Activated CD4-positive, alpha-beta T cell treated with anti-CD3 and anti-CD28 coated beads, Interleukin-2, amount 10 ng/mL, durations not matched to agents 24 days and 14 days (primary cell): ENCODE measurements around the gene RPS6KC1. TPM values are rescaled to one million over a fixed set of nuclear protein-coding genes. Genes with fewer than 3 reads are reported as not detected.
A peak's percentile ranks its signal among the peaks of the same experiment; 100 is the strongest.
"Not testable (repeated sequence)": the region's sequence is repeated elsewhere in the genome, so short reads cannot be mapped to it uniquely, and the experiment has no call there.

Experiments used
- DNase-seq: peaks from one replicate; pipeline ENCODE4 v3.0.0; 2022
- H3K27ac Mint-ChIP-seq: one replicate; pipeline ENCODE4 v1.8.0; 2022; ENCODE audit warnings: mild to moderate bottlenecking, mixed read lengths
- H3K27me3 Mint-ChIP-seq: one replicate; pipeline ENCODE4 v1.8.0; 2022; ENCODE audit warnings: mixed read lengths
- H3K36me3 Mint-ChIP-seq: one replicate; pipeline ENCODE4 v1.8.0; 2022; ENCODE audit warnings: low read depth, mild to moderate bottlenecking, mixed read lengths
- H3K4me1 Mint-ChIP-seq: one replicate; pipeline ENCODE4 v1.8.0; 2021; ENCODE audit warnings: mixed read lengths
- H3K4me3 Mint-ChIP-seq: one replicate; pipeline ENCODE4 v1.8.0; 2022; ENCODE audit warnings: mild to moderate bottlenecking, moderate library complexity, mixed read lengths
- H3K9me3 Mint-ChIP-seq: one replicate; pipeline ENCODE4 v1.8.0; 2021; ENCODE audit warnings: mixed read lengths
- intact Hi-C: fragments of 100-400 bp; cut with micrococcal nuclease; formaldehyde crosslinking; loops from one replicate; pipeline ENCODE4 v1.15.1; 2023
- total RNA-seq: library from RNA; stranded (reverse); gene quantifications from 2 replicates; pipeline ENCODE4 v1.2.3, GENCODE V29; 2022

The RPS6KC1 gene
- total RNA-seq, 1 donor from 2014 or later, result 7.5 TPM

DNA sequence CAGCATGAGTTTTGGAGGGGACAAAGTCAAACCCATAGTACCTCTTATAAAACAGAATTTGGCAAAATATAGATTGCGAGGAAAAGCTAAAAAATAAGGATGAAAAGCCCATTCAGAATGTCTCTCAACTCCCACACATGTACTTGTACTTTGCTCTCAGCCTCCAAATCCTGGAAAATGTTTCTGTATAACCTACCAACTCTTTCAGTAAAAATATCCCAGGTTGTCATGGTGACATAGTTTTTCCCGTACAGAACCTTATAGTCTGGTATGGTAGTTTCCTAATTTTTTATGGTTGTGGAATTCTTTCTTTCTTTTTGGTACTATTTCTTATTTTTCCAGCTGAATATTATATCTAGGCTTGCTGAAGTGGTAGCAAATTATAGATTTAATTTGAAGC is 15.5 kb upstream of the RPS6KC1 start:
- no peak overlapping the region for H3K27ac Mint-ChIP-seq
- H3K27me3 Mint-ChIP-seq, result peaks cover 39% of the 10 kb centered on the region
- no peaks in the 10 kb centered on the region for H3K36me3 Mint-ChIP-seq
- no peaks in the 10 kb centered on the region for H3K9me3 Mint-ChIP-seq
- DNase-seq, result no peak
- intact Hi-C loops, result no loop called here
- H3K4me1 Mint-ChIP-seq, result no peaks in the 10 kb centered on the region
- H3K4me3 Mint-ChIP-seq, result no peak overlapping the region

DNA sequence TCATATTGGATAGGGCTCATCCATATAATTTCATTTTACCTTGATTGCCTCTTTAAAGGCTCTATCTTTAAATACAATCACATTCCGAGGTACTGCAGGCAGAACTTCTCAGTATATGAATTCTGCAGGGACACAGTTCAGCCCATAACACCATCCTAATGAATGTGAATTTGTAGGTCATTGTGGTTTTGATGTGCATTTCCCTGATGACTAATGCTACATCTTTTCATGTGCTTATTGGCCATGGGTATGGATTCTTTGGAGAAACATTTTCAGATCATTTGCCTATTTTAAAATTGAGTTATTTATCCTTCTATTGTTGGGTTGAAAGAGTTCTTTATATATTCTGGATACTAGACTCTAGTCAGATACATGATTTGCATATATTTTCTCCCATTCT is 9.6 kb upstream of the RPS6KC1 start:
- Mint-ChIP-seq H3K27ac (no peak overlapping the region), H3K27me3 (peaks cover 20% of the 10 kb centered on the region), H3K4me3 (no peak overlapping the region), H3K4me1 (peaks cover 8% of the 10 kb centered on the region), H3K36me3 (no peaks in the 10 kb centered on the region), H3K9me3 (no peaks in the 10 kb centered on the region)
- DNase-seq, result no peak
- intact Hi-C loops, result no loop called here

DNA sequence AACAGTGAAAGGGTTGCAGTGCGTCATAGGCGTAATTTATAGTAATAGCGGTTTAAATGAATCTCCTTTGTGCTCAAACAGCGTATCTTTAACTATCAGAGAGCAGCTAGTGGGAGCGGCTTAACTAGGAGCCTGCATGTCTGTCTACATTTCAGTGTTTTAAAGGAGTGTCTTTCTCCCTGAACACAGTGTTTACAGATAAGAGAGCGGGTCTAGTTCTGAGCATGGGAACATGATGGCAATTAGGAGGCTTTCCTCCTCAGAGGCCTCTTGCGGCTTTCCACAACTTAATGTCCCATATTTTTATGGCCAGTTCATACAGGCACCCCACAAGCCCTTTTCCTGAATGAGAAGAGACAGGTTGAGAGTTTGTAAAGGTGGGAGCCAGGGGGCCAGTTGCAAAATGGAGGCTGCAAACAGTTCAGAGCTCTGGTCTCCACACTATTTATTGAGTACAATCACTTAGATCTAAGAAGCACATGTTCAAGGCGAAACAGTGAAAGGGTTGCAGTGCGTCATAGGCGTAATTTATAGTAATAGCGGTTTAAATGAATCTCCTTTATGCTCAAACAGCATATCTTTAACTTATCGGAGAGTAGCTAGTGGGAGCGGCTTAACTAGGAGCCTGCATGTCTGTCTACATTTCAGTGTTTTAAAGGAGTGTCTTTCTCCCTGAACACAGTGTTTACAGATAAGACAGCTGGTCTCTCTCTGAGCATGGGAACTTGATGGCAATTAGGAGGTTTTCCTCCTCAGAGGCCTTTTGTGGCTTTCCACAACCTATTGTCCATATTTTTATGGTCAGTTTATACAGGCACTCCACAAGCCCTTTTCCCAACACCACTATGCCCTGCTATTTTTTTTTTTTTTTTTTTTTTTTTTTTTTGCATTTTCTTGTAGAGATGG is 5.5 kb upstream of the RPS6KC1 start:
- H3K9me3 Mint-ChIP-seq, intact Hi-C loops, DNase-seq, H3K4me3 Mint-ChIP-seq, H3K36me3 Mint-ChIP-seq, H3K27ac Mint-ChIP-seq: not testable (repeated sequence)
- Mint-ChIP-seq H3K27me3 (peaks cover 26% of the 10 kb centered on the region), H3K4me1 (peaks cover 13% of the 10 kb centered on the region)

DNA sequence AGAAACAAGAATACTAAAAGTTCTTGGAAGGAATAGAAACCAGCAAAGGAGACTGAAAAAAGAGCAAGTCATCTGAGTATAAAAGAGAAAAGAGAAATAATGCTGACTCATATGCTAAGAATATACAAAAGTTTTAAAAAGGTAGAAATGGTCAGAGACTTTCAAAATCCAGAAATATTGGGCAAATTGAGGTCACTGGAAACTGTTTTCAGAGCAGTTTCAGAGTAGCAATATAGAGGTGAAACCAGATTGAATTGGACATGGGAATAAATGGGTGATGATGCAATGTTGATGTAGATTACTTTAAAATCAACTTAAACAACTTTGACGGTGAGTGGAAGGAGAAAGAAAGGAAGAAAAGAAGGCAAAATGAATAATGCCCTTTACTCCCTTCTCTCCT is 1.8 kb upstream of the RPS6KC1 start:
- Mint-ChIP-seq H3K4me3 (no peak overlapping the region), H3K27me3 (peaks cover 13% of the 10 kb centered on the region), H3K9me3 (peaks cover 11% of the 10 kb centered on the region), H3K36me3 (peaks cover 14% of the 10 kb centered on the region), H3K4me1 (peaks cover 23% of the 10 kb centered on the region), H3K27ac (no peak overlapping the region)
- no peak for DNase-seq
- intact Hi-C loops, result no loop called here

DNA sequence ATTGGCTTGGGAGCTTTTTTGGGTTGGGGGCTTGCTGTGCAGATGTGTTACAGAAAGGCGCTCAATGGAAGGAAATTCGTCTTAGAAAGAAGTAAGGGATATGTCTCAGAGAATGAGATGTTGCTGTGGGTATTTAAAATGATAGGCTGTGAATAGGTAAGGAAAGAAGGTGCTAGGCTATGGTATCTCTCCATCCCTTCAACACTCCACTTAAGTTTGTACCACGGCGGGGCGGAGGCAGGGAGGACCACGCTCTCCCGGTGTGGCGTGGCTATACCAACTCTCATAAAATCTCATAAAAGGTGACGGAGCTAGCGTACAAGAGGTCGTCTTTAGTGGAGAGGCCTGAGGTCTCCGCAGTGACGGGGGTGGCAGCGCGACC is 305 bp upstream of the RPS6KC1 start:
- peaks cover 11% of the 10 kb centered on the region for H3K9me3 Mint-ChIP-seq
- H3K27ac Mint-ChIP-seq, result peak overlapping the region; percentile 92
- H3K4me3 Mint-ChIP-seq, result peak overlapping the region; percentile 99
- intact Hi-C loops, result loop anchor here (1.0 to 5.0 kb wide), 6 partner anchors 20 to 483 kb away; partner anchors contain the start of genes ANGEL2, FLVCR1, NSL1 and TATDN3
- H3K27me3 Mint-ChIP-seq, result peaks cover 11% of the 10 kb centered on the region
- DNase-seq, result no peak
- peaks cover 17% of the 10 kb centered on the region for H3K36me3 Mint-ChIP-seq
- H3K4me1 Mint-ChIP-seq, result peaks cover 26% of the 10 kb centered on the region

DNA sequence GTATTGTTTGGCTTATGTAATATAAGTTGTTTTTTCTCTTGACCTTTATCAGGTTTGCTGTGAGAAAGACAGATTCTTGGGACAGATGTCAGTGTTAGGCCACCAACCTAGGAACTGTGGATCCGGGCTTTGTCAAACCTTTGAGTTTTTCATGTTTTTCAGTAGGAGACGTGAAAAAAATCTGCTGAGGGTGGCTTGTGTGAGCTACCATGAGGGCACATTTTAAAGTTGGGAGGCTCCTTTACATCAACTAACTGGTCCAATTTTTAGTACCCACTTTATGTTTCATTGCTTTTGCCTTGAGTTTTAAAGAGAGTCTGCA is 801 bp downstream of the RPS6KC1 start:
- H3K4me3 Mint-ChIP-seq, result peak overlapping the region; percentile 99
- H3K9me3 Mint-ChIP-seq, result peaks cover 11% of the 10 kb centered on the region
- DNase-seq, result no peak
- peaks cover 17% of the 10 kb centered on the region for H3K36me3 Mint-ChIP-seq
- H3K27ac Mint-ChIP-seq, result peak overlapping the region; percentile 92
- H3K4me1 Mint-ChIP-seq, result peaks cover 26% of the 10 kb centered on the region
- intact Hi-C loops, result loop anchor here (1.0 to 5.0 kb wide), 6 partner anchors 19 to 485 kb away; partner anchors contain the start of genes ANGEL2, FLVCR1, NSL1 and TATDN3
- peaks cover 11% of the 10 kb centered on the region for H3K27me3 Mint-ChIP-seq

DNA sequence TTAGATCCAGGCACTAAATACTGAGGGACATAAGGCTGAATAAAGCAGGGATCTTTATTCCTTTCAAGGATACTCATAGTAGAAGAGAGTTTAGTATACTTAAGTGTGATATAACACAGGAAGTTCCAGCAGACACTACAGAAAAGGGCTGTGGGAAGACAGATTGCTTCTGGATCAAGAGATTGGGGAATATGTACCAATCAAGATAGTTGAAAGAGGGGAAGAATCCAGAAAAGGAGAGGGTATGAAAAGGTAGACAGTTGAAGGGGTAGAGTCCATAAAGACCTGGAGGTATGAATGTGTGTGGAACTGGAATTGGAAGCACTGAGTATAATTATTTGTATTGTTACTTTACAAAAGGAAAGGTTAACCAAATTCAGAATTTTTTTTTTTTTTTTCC is 2.4 kb downstream of the RPS6KC1 start:
- Mint-ChIP-seq H3K36me3 (peaks cover 18% of the 10 kb centered on the region), H3K27ac (no peak overlapping the region), H3K4me1 (peaks cover 26% of the 10 kb centered on the region), H3K4me3 (no peak overlapping the region), H3K9me3 (peaks cover 11% of the 10 kb centered on the region), H3K27me3 (peaks cover 5% of the 10 kb centered on the region)
- intact Hi-C loops, result loop anchor here (5.0 kb wide), 1 partner anchor 39 kb away; no protein-coding TSS in a partner anchor
- no peak for DNase-seq

DNA sequence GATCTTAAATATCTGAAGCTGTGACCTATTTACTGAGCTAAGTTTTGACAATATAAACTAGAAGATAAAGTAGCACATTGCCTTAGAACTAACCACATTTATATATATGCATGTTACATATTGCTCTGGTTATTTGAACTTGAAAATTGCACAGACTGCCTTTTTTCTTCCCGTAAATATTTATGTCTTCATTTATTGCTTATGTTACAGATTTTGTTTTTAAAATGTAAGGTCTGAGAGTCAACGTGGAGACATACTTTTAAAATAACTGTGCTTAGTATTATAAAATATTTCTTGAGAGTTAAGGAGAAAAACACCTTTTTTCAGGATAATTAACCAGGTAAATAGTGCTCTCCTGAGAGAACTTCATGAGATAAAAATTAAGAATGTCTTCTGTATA is 3.1 kb downstream of the RPS6KC1 start:
- intact Hi-C loops, result loop anchor here (5.0 kb wide), 1 partner anchor 38 kb away; no protein-coding TSS in a partner anchor
- H3K36me3 Mint-ChIP-seq, result peaks cover 18% of the 10 kb centered on the region
- H3K9me3 Mint-ChIP-seq, result peaks cover 11% of the 10 kb centered on the region
- H3K4me3 Mint-ChIP-seq, result no peak overlapping the region
- no peak overlapping the region for H3K27ac Mint-ChIP-seq
- DNase-seq, result no peak
- no peaks in the 10 kb centered on the region for H3K27me3 Mint-ChIP-seq
- peaks cover 26% of the 10 kb centered on the region for H3K4me1 Mint-ChIP-seq

DNA sequence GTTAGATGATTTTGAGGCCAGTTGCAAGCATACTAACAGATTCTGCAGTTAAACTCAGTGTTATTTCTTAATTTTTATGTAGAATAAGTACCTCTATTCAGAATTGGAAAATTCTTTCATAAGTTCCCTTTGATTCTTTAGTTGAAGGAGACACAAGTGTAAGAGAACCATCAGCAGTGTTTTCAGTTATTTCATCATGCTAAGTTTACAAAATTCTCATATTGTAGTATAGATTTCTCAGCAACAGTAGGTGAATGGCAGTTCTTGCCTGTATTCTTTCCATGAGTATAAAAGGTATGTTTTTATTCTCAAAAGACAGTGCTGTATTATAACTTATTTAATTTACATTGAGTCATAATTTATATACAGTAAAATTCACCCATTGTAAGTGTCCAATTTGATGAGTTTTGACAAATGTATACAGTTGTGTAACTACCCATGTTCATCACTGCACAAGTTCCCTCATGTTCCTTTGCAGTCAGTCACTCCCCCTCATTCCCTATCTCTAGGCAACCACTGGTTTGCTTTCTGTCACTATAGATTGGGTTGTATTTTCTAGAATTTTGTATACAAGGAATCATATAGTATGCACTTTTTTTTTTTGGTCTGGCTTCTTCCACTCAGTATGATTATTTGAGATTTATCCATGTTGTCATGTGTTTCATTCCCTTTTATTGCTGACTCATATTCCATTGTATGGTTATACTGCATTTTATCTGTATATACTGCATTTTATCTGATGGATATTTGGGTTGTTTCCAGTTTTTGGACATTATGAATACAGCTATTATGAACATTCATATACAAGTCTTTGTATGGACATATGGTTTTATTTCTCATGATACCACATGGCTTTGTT is 3.9 kb downstream of the RPS6KC1 start:
- peaks cover 10% of the 10 kb centered on the region for H3K9me3 Mint-ChIP-seq
- intact Hi-C loops, result loop anchor here (5.0 kb wide), 1 partner anchor 37 kb away; no protein-coding TSS in a partner anchor
- H3K4me3 Mint-ChIP-seq, result no peak overlapping the region
- peaks cover 26% of the 10 kb centered on the region for H3K4me1 Mint-ChIP-seq
- no peak for DNase-seq
- H3K36me3 Mint-ChIP-seq, result peaks cover 20% of the 10 kb centered on the region
- no peak overlapping the region for H3K27ac Mint-ChIP-seq
- no peaks in the 10 kb centered on the region for H3K27me3 Mint-ChIP-seq

DNA sequence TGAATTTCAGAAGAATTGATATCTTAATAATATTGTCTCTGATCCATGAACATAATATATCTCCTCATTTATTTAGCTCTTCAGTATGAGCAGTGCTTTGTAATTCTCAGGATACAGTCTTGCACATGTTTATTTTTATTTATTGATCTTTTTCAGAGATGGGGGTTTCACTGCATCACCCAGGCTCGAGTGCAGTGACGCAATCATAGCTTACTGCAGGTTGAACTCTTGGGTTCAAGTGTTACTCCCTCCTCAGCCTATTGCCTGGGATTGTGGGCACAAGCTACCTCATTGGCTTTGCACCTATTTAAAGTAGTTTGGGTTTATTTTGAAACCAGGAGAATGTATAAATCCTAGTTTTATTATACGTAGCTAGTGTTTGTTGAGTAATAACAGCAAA is 4.7 kb downstream of the RPS6KC1 start:
- intact Hi-C loops, result no loop called here
- Mint-ChIP-seq H3K27me3 (no peaks in the 10 kb centered on the region), H3K27ac (no peak overlapping the region), H3K4me3 (no peak overlapping the region), H3K4me1 (peaks cover 19% of the 10 kb centered on the region), H3K9me3 (peaks cover 2% of the 10 kb centered on the region), H3K36me3 (peaks cover 14% of the 10 kb centered on the region)
- no peak for DNase-seq

DNA sequence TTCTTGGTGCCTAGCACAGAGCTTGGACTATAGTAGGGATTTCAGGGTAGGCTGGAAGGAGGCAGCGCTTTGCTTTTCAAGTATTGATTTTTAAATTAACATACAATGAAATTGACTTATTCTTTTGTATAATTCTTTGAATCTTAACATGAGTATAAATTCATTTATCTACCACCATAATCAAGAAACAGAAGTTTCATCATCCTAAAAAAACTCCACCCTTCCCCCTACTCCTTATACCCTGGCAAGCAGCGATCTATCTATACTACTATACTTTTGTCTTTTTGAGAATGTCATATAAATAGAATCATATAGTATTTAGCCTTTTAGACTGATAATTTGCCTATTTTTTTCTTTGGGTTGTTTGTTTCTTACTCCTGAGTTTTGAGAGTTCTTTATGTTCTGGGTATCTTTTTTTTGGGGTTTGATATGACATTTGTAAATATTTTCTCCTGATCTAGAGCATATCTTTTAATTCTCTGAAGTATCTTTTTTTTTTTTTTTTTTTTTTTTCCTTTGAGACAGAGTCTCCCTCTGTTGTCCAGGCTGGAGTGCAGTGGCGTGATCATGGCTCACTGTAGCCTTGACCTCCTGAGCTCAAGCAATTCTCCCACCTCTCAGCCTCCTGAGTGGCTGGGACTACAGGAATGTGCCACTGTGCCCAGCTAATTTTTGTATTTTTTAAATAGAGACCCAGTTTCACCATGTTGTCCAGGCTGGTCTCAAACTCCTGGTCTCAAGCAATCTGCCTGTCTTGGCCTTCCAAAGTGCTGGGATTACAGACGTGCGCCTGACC is 6.4 kb downstream of the RPS6KC1 start:
- H3K9me3 Mint-ChIP-seq, result no peaks in the 10 kb centered on the region
- peaks cover 13% of the 10 kb centered on the region for H3K36me3 Mint-ChIP-seq
- no peak overlapping the region for H3K4me3 Mint-ChIP-seq
- intact Hi-C loops, result no loop called here
- H3K4me1 Mint-ChIP-seq, result peaks cover 11% of the 10 kb centered on the region
- no peak overlapping the region for H3K27ac Mint-ChIP-seq
- no peak for DNase-seq
- H3K27me3 Mint-ChIP-seq, result no peaks in the 10 kb centered on the region

DNA sequence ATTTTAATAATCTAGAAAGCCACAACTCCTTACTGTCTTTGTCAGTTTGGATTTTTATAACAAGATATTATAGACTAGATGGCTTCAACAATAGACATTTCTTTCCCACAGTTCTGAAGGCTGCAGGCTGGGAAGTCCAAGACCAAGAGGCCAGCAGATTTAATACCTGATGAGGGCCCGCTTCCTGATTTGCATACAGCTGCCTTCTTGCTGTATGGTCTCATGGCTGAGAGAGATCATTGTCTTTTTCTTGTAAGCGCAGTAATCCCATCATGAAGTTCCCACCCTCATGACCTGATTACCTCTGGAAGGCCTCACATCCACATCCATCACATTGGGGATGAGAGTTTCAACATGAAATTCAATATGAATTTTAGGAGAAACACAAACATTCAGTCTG is 9.8 kb downstream of the RPS6KC1 start:
- intact Hi-C loops, result no loop called here
- H3K27ac Mint-ChIP-seq, result no peak overlapping the region
- H3K27me3 Mint-ChIP-seq, result no peaks in the 10 kb centered on the region
- peaks cover 5% of the 10 kb centered on the region for H3K36me3 Mint-ChIP-seq
- DNase-seq, result no peak
- H3K9me3 Mint-ChIP-seq, result no peaks in the 10 kb centered on the region
- H3K4me1 Mint-ChIP-seq, result no peaks in the 10 kb centered on the region
- no peak overlapping the region for H3K4me3 Mint-ChIP-seq

DNA sequence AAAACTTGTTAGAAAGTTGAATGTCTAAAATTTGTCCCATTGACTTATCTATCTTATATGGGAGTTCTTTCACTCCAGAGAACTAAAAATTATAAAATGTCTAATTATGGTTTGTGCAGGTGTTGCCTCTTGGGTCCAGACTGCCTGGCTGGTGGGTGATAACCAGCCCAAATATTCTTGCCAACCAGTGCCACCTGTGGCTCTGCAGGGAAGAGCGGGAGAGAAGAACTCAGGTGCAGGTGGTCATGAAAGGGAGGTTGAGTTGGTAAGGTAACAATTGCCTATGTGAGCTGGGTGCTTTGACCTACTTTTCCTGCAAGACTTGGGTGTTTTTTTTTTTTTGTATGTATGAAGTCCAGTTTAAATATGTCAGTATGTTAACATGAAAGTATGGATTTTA is 10.2 kb downstream of the RPS6KC1 start:
- H3K27ac Mint-ChIP-seq, result no peak overlapping the region
- no peaks in the 10 kb centered on the region for H3K27me3 Mint-ChIP-seq
- DNase-seq, result no peak
- intact Hi-C loops, result no loop called here
- H3K9me3 Mint-ChIP-seq, result no peaks in the 10 kb centered on the region
- H3K4me3 Mint-ChIP-seq, result no peak overlapping the region
- H3K4me1 Mint-ChIP-seq, result no peaks in the 10 kb centered on the region
- peaks cover 5% of the 10 kb centered on the region for H3K36me3 Mint-ChIP-seq
